GM23248 (cell line): ENCODE results near the gene HOXD1. TPM values are rescaled to one million over a fixed set of nuclear protein-coding genes. Genes with fewer than 3 reads are reported as not detected.
A peak's percentile ranks its signal among the peaks of the same experiment; 100 is the strongest.

Experiments
- DNase-seq: peaks from one replicate; pipeline ENCODE4 v3.0.0-alpha.2; 2015
- H2AFZ ChIP-seq: fragments of 200-600 bp; sonication (generic); 2 replicates; pipeline ENCODE4 v1.6.1; 2016; ENCODE audit warnings: antibody characterized with exemption
- H3F3A ChIP-seq: fragments of 200-600 bp; sonication (generic); 2 replicates; pipeline ENCODE4 v1.6.1; 2016; ENCODE audit warnings: mild to moderate bottlenecking, antibody characterized with exemption, mixed run types; ENCODE audit not compliant: insufficient read depth
- H3K27ac ChIP-seq: fragments of 200-600 bp; sonication (generic); 2 replicates; pipeline ENCODE4 v1.5.1; 2016; ENCODE audit warnings: mild to moderate bottlenecking
- H3K27me3 ChIP-seq: fragments of 200-600 bp; sonication (generic); replicated peaks from 2 replicates; pipeline ENCODE4 v1.6.1; 2016; ENCODE audit warnings: mild to moderate bottlenecking; ENCODE audit not compliant: insufficient read depth
- H3K36me3 ChIP-seq: fragments of 200-600 bp; sonication (generic); 2 replicates; pipeline ENCODE4 v1.6.1; 2016; ENCODE audit warnings: low read depth, mild to moderate bottlenecking
- H3K4me1 ChIP-seq: fragments of 200-600 bp; sonication (generic); 2 replicates; pipeline ENCODE4 v1.6.1; 2016; ENCODE audit warnings: mild to moderate bottlenecking; ENCODE audit not compliant: insufficient read depth
- H3K4me2 ChIP-seq: fragments of 200-600 bp; sonication (generic); one replicate; pipeline ENCODE4 v1.6.1; 2016; ENCODE audit warnings: mild to moderate bottlenecking; ENCODE audit not compliant: unreplicated experiment
- H3K4me3 ChIP-seq: fragments of 200-600 bp; sonication (generic); 2 replicates; pipeline ENCODE4 v1.5.1; 2016; ENCODE audit warnings: mild to moderate bottlenecking
- H3K79me2 ChIP-seq: fragments of 200-600 bp; sonication (generic); 2 replicates; pipeline ENCODE4 v1.6.1; 2016; ENCODE audit warnings: mild to moderate bottlenecking; ENCODE audit not compliant: insufficient read depth
- H3K9ac ChIP-seq: fragments of 200-600 bp; sonication (generic); 2 replicates; pipeline ENCODE4 v1.6.1; 2016; ENCODE audit warnings: mild to moderate bottlenecking
- H3K9me2 ChIP-seq: fragments of 200-600 bp; sonication (generic); 2 replicates; pipeline ENCODE4 v1.6.1; 2016; ENCODE audit warnings: mixed run types, mild to moderate bottlenecking, moderate library complexity; ENCODE audit not compliant: insufficient read depth
- H3K9me3 ChIP-seq: fragments of 200-600 bp; sonication (generic); one replicate; pipeline ENCODE4 v1.6.1; 2017; ENCODE audit warnings: low read depth
- H4K20me1 ChIP-seq: fragments of 200-600 bp; sonication (generic); 2 replicates; pipeline ENCODE4 v1.6.0; 2016; ENCODE audit not compliant: insufficient read depth
- EZH2 ChIP-seq: fragments of 200-600 bp; sonication (generic); IDR thresholded peaks from 2 replicates; pipeline ENCODE4 v1.6.1; 2018; ENCODE audit warnings: antibody characterized with exemption, mild to moderate bottlenecking; ENCODE audit not compliant: insufficient read depth, poor library complexity, severe bottlenecking
- EZH2phosphoT487 ChIP-seq: fragments of 200-600 bp; sonication (generic); IDR thresholded peaks from 2 replicates; pipeline ENCODE4 v1.6.1; 2018; ENCODE audit warnings: antibody characterized with exemption, moderate library complexity, mild to moderate bottlenecking, low read depth; ENCODE audit not compliant: insufficient read depth
- WGBS, 2 experiments: methylation state at CpG; one replicate each; pipeline ENCODE4 v1.1.6; 2015 to 2017; ENCODE audit warnings: low lambda C conversion rate in 2 of 2, low coverage in 1 of 2; ENCODE audit errors: missing lambda C conversion rate in 2 of 2; 5-methylcytosine and 5-hydroxymethylcytosine counted together
- in situ Hi-C: fragments of 300-500 bp; cut with MboI; formaldehyde crosslinking; loops from 2 replicates; pipeline ENCODE4 v1.15.0; 2020
- polyA plus RNA-seq: library from polyadenylated mRNA; unstranded; fragments of >200 nt; fragmentation: Nextera tagmentation; extraction: Ambion mirVana; gene quantifications from 2 replicates; pipeline ENCODE4 v1.2.1, GENCODE V29; 2016
- total RNA-seq: library from RNA; depleted of rRNA; stranded (reverse); fragments of >200 nt; shearing (Covaris generic); gene quantifications from 2 replicates; pipeline ENCODE4 v1.2.3, GENCODE V29; 2014

HOXD1 gene
- total and polyA plus RNA-seq, 2 experiments from 2014 or later = 0.43 to 2.2 TPM

GRCh38 chr2:176167398-176167797 lies 21.1 kb upstream of the HOXD1 start:
- Histone ChIP-seq H3K9me2 (no peaks in the 10 kb centered on the region), H3K4me1 (peaks cover 8% of the 10 kb centered on the region; the same call in 1 of the 2 replicates), H3K4me2 (no peak overlapping the region), H3F3A (0 out of 2 replicates have a peak, but pooled peaks cover 8% of the 10 kb centered on the region), H2AFZ (no peak overlapping the region), H3K9me3 (no peaks in the 10 kb centered on the region), H3K9ac (no peak overlapping the region), H3K27ac (no peak overlapping the region), H3K4me3 (no peak overlapping the region), H4K20me1 (no peaks in the 10 kb centered on the region), H3K36me3 (0 out of 2 replicates have a peak, but pooled peaks cover under 1% of the 10 kb centered on the region), H3K79me2 (no peaks in the 10 kb centered on the region), H3K27me3 (no peaks in the 10 kb centered on the region)
- peak; percentile 60 for DNase-seq
- 5 to 6% methylated on average over 1 of the region's 1 CpG for WGBS, 2 experiments
- in situ Hi-C loops = no loop called here
- TF ChIP-seq EZH2phosphoT487 = no peak
- TF ChIP-seq EZH2 = no peak

GRCh38 chr2:176169181-176169580 lies 19.3 kb upstream of the HOXD1 start:
- 84 to 87% methylated on average over 5 of the region's 5 CpGs for WGBS, 2 experiments
- TF ChIP-seq EZH2 = no peak
- TF ChIP-seq EZH2phosphoT487 = no peak
- Histone ChIP-seq H3K4me1 (peaks cover 8% of the 10 kb centered on the region; the same call in 1 of the 2 replicates), H3K36me3 (0 out of 2 replicates have a peak, but pooled peaks cover 4% of the 10 kb centered on the region), H3K9me3 (no peaks in the 10 kb centered on the region), H4K20me1 (no peaks in the 10 kb centered on the region), H3K27me3 (no peaks in the 10 kb centered on the region), H2AFZ (no peak overlapping the region), H3K4me2 (no peak overlapping the region), H3K79me2 (no peaks in the 10 kb centered on the region), H3F3A (0 out of 2 replicates have a peak, but pooled peaks cover 8% of the 10 kb centered on the region), H3K9ac (no peak overlapping the region), H3K9me2 (no peaks in the 10 kb centered on the region), H3K27ac (no peak overlapping the region), H3K4me3 (no peak overlapping the region)
- in situ Hi-C loops = no loop called here
- no peak for DNase-seq

- Histone ChIP-seq H3K36me3 (0 out of 2 replicates have a peak, but pooled peaks cover 4% of the 10 kb centered on the region), H3K79me2 (no peaks in the 10 kb centered on the region), H3K4me1 (peaks cover 8% of the 10 kb centered on the region; the same call in 1 of the 2 replicates), H3K9ac (no peak overlapping the region), H3K9me2 (no peaks in the 10 kb centered on the region), H3K27ac (no peak overlapping the region), H3K9me3 (no peaks in the 10 kb centered on the region), H3K27me3 (no peaks in the 10 kb centered on the region), H3F3A (0 out of 2 replicates have a peak, but pooled peaks cover 8% of the 10 kb centered on the region), H3K4me2 (no peak overlapping the region), H2AFZ (no peak overlapping the region), H4K20me1 (no peaks in the 10 kb centered on the region), H3K4me3 (no peak overlapping the region)
- DNase-seq = no peak
- in situ Hi-C loops = no loop called here
- WGBS, 2 experiments = 71 to 72% methylated on average over 2 of the region's 2 CpGs
- TF ChIP-seq EZH2 (no peak), EZH2phosphoT487 (no peak)
These were observed 18.8 kb upstream of the HOXD1 start for GRCh38 chr2:176169711-176170110.

GRCh38 chr2:176170602-176171305 lies 17.7 kb upstream of the HOXD1 start:
- Histone ChIP-seq H3K27ac (no peak overlapping the region), H3K4me1 (peaks cover 8% of the 10 kb centered on the region; the same call in 1 of the 2 replicates), H3K27me3 (no peaks in the 10 kb centered on the region), H4K20me1 (no peaks in the 10 kb centered on the region), H3K9me3 (no peaks in the 10 kb centered on the region), H3K9me2 (no peaks in the 10 kb centered on the region), H2AFZ (no peak overlapping the region), H3K9ac (no peak overlapping the region), H3K36me3 (0 out of 2 replicates have a peak, but pooled peaks cover 4% of the 10 kb centered on the region), H3F3A (0 out of 2 replicates have a peak, but pooled peaks cover 8% of the 10 kb centered on the region), H3K4me2 (no peak overlapping the region), H3K79me2 (no peaks in the 10 kb centered on the region), H3K4me3 (no peak overlapping the region)
- 91 to 97% methylated on average over 1 of the region's 1 CpG for WGBS, 2 experiments
- no peak for DNase-seq
- in situ Hi-C loops = no loop called here
- TF ChIP-seq EZH2phosphoT487 (no peak), EZH2 (no peak)
